Neural cell (in vitro differentiated cells): ENCODE data around the gene PLD1. TPM values are rescaled to one million over a fixed set of nuclear protein-coding genes. Genes with fewer than 3 reads are reported as not detected.

Source experiments
- H2AFZ ChIP-seq: fragments of 200-600, 300-800 bp; sonication (generic), shearing (Covaris generic); 2 replicates; pipeline ENCODE4 v1.6.0; 2014; ENCODE audit warnings: low read depth, mild to moderate bottlenecking, antibody characterized with exemption, low read length, moderate library complexity
- H3F3A ChIP-seq: fragments of 200-600 bp; shearing (Covaris generic); 2 replicates; pipeline ENCODE4 v1.6.1; 2016; ENCODE audit warnings: mild to moderate bottlenecking, moderate library complexity, mixed read lengths, antibody characterized with exemption, low read length; ENCODE audit not compliant: insufficient read depth, poor library complexity, severe bottlenecking
- H3K27ac ChIP-seq: fragments of 200-600, 300-800 bp; sonication (generic), shearing (Covaris generic); 2 replicates; pipeline ENCODE4 v1.5.1; 2014; ENCODE audit warnings: mild to moderate bottlenecking, low read length, moderate library complexity
- H3K27me3 ChIP-seq: fragments of 300-800, 200-600 bp; sonication (generic), shearing (Covaris generic); 2 replicates; pipeline ENCODE4 v1.6.0; 2014; ENCODE audit warnings: mild to moderate bottlenecking, low read depth, low read length, moderate library complexity; ENCODE audit not compliant: insufficient read depth
- H3K36me3 ChIP-seq: fragments of 300-800, 200-600 bp; sonication (generic), shearing (Covaris generic); 2 replicates; pipeline ENCODE4 v1.5.1; 2014; ENCODE audit warnings: mild to moderate bottlenecking, antibody characterized with exemption, low read length, moderate library complexity; ENCODE audit not compliant: insufficient read depth
- H3K4me2 ChIP-seq: fragments of 300-800, 200-600 bp; sonication (generic), shearing (Covaris generic); 2 replicates; pipeline ENCODE4 v1.6.0; 2014; ENCODE audit warnings: mild to moderate bottlenecking, low read length
- H3K4me3 ChIP-seq: fragments of 300-800, 200-600 bp; sonication (generic), shearing (Covaris generic); 2 replicates; pipeline ENCODE4 v1.5.1; 2014; ENCODE audit warnings: mild to moderate bottlenecking, low read length, moderate library complexity
- H3K79me2 ChIP-seq: fragments of 200-600 bp; shearing (Covaris generic); replicated peaks from 2 replicates; pipeline ENCODE4 v1.6.0; 2014; ENCODE audit warnings: mild to moderate bottlenecking, low read length, moderate library complexity; ENCODE audit not compliant: insufficient read depth
- H3K9ac ChIP-seq: fragments of 300-800, 200-600 bp; sonication (generic), shearing (Covaris generic); 2 replicates; pipeline ENCODE4 v1.6.1; 2016; ENCODE audit warnings: mild to moderate bottlenecking, low read length, mixed read lengths
- H3K9me2 ChIP-seq: fragments of 200-600 bp; shearing (Covaris generic); 2 replicates; pipeline ENCODE4 v1.6.1; 2016; ENCODE audit warnings: mild to moderate bottlenecking, low read length, mixed read lengths; ENCODE audit not compliant: insufficient read depth
- H3K9me3 ChIP-seq: fragments of 200-600, 300-800 bp; sonication (generic), shearing (Covaris generic); 2 replicates; pipeline ENCODE4 v1.6.1; 2016; ENCODE audit warnings: mild to moderate bottlenecking, mixed run types, low read length, moderate library complexity, mixed read lengths
- H4K20me1 ChIP-seq: fragments of 200-600 bp; shearing (Covaris generic); 2 replicates; pipeline ENCODE4 v1.6.1; 2016; ENCODE audit warnings: mild to moderate bottlenecking, mixed run types; ENCODE audit not compliant: insufficient read depth
- EP300 ChIP-seq: fragments of 450-650 bp; conservative IDR thresholded peaks from 2 replicates; pipeline ENCODE4 v1.6.1; 2014; ENCODE audit warnings: antibody characterized with exemption, mild to moderate bottlenecking, moderate library complexity; ENCODE audit not compliant: poor library complexity, severe bottlenecking
- EZH2 ChIP-seq: fragments of 200-600, 300-800 bp; shearing (Covaris generic), sonication (generic); IDR thresholded peaks from 2 replicates; pipeline ENCODE4 v1.6.1; 2014; ENCODE audit warnings: antibody characterized with exemption, low read length, borderline replicate concordance, mild to moderate bottlenecking; ENCODE audit not compliant: insufficient read depth, poor library complexity, severe bottlenecking
- MXI1 ChIP-seq: fragments of 450-650 bp; conservative IDR thresholded peaks from 2 replicates; pipeline ENCODE4 v1.6.1; 2014; ENCODE audit warnings: antibody characterized with exemption, mild to moderate bottlenecking; ENCODE audit not compliant: poor library complexity, severe bottlenecking
- POLR2AphosphoS5 ChIP-seq: IDR thresholded peaks from 2 replicates; pipeline ENCODE4 v1.6.1; 2012
- RAD21 ChIP-seq: fragments of 450-650 bp; conservative IDR thresholded peaks from 2 replicates; pipeline ENCODE4 v1.6.1; 2014; ENCODE audit warnings: antibody characterized with exemption, mild to moderate bottlenecking, moderate library complexity
- SMC3 ChIP-seq: fragments of 450-650 bp; conservative IDR thresholded peaks from 2 replicates; pipeline ENCODE4 v1.6.1; 2014; ENCODE audit warnings: antibody characterized with exemption, mild to moderate bottlenecking, moderate library complexity; ENCODE audit not compliant: poor library complexity
- TAF1 ChIP-seq: IDR thresholded peaks from 2 replicates; pipeline ENCODE4 v1.6.1; 2012; ENCODE audit warnings: low read depth
- polyA plus RNA-seq: library from polyadenylated mRNA; depleted of rRNA; stranded (reverse); fragments of >200 nt; gene quantifications from 2 replicates; pipeline ENCODE4 v1.2.3, GENCODE V29; 2014
- TF ChIP-seq, protein P1 (sequence below): IDR thresholded peaks from 2 replicates; pipeline ENCODE4 v1.6.1; 2012; ENCODE audit warnings: borderline replicate concordance
- TF ChIP-seq, protein P2 (sequence below): fragments of 450-650 bp; IDR thresholded peaks from 2 replicates; pipeline ENCODE4 v1.5.1; 2014; ENCODE audit warnings: antibody characterized with exemption, mild to moderate bottlenecking, moderate library complexity; ENCODE audit not compliant: poor library complexity, severe bottlenecking

Gene PLD1
- polyA plus RNA-seq, 1 donor from 2014 or later = 0.06 TPM

DNA sequence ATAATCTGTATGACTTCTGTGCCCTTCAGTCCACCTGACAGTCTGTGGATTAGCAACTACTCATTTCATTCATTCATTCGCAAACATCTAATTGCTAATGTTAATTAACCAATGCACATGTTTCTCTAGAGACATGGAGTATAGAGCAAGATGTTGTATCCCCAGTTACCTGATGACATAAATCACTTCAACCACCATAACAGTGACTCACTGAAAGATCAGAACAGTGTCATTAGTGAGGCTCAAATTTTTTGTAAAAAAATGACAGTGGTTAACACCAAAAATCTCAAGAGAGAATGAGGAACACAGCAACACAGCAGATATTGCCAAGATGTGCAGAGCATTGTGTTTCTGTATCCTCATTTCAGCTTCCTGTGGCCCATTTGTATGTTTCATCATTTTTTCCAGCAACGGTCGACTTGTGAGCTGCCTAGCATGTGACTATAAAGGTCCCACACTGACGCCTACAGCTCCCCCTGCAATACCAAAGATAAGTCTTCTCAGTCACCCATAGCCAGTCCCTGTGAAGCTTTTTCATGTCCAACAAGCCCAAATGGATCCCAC is 3.7 kb upstream of the PLD1 start:
- Histone ChIP-seq H3K4me3 (no peak overlapping the region), H3K9ac (no peak overlapping the region), H3K4me2 (no peak overlapping the region), H3K36me3 (no peaks in the 10 kb centered on the region), H3K27me3 (peaks cover 24% of the 10 kb centered on the region), H4K20me1 (no peaks in the 10 kb centered on the region), H2AFZ (no peak overlapping the region), H3K9me2 (no peaks in the 10 kb centered on the region), H3K27ac (no peak overlapping the region), H3K9me3 (no peaks in the 10 kb centered on the region), H3F3A (no peaks in the 10 kb centered on the region), H3K79me2 (no peaks in the 10 kb centered on the region)
- no peak for TF ChIP-seq RAD21
- TF ChIP-seq EP300 = no peak
- TF ChIP-seq SMC3 = no peak
- TF ChIP-seq EZH2 = no peak
- TF ChIP-seq TAF1 = no peak
- TF ChIP-seq, protein P1, sequence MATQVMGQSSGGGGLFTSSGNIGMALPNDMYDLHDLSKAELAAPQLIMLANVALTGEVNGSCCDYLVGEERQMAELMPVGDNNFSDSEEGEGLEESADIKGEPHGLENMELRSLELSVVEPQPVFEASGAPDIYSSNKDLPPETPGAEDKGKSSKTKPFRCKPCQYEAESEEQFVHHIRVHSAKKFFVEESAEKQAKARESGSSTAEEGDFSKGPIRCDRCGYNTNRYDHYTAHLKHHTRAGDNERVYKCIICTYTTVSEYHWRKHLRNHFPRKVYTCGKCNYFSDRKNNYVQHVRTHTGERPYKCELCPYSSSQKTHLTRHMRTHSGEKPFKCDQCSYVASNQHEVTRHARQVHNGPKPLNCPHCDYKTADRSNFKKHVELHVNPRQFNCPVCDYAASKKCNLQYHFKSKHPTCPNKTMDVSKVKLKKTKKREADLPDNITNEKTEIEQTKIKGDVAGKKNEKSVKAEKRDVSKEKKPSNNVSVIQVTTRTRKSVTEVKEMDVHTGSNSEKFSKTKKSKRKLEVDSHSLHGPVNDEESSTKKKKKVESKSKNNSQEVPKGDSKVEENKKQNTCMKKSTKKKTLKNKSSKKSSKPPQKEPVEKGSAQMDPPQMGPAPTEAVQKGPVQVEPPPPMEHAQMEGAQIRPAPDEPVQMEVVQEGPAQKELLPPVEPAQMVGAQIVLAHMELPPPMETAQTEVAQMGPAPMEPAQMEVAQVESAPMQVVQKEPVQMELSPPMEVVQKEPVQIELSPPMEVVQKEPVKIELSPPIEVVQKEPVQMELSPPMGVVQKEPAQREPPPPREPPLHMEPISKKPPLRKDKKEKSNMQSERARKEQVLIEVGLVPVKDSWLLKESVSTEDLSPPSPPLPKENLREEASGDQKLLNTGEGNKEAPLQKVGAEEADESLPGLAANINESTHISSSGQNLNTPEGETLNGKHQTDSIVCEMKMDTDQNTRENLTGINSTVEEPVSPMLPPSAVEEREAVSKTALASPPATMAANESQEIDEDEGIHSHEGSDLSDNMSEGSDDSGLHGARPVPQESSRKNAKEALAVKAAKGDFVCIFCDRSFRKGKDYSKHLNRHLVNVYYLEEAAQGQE = no peak
- TF ChIP-seq, protein P2, sequence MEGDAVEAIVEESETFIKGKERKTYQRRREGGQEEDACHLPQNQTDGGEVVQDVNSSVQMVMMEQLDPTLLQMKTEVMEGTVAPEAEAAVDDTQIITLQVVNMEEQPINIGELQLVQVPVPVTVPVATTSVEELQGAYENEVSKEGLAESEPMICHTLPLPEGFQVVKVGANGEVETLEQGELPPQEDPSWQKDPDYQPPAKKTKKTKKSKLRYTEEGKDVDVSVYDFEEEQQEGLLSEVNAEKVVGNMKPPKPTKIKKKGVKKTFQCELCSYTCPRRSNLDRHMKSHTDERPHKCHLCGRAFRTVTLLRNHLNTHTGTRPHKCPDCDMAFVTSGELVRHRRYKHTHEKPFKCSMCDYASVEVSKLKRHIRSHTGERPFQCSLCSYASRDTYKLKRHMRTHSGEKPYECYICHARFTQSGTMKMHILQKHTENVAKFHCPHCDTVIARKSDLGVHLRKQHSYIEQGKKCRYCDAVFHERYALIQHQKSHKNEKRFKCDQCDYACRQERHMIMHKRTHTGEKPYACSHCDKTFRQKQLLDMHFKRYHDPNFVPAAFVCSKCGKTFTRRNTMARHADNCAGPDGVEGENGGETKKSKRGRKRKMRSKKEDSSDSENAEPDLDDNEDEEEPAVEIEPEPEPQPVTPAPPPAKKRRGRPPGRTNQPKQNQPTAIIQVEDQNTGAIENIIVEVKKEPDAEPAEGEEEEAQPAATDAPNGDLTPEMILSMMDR = no peak
- no peak for TF ChIP-seq POLR2AphosphoS5
- no peak for TF ChIP-seq MXI1

DNA sequence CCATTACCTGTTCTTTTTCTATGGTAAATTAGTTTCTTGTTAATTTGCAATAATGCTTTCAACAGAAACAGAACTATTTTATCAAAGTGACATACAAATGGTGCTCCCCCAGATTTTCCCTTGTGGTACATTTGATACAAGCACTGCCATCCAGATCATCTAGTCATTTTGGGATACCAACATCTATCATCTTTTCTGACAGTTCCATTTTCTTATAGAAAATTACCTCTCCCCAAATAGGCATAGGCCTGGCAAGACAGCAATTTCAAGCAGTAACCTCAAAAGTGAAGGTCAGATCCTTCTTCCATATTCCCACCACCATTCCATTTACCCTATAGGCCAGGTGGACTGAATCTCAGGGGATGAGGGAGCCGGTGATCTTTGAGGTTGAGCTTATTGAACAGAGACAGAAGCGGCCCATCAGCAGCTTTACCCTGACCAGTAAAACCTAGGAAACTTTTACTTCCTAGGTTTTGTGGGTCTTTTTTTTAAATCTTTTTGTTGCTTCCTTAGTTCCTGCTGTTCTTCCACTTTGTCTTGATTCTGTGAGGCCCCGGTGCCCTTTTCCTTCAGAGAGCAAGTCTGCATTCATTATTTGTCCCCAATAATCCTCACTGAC is 3.1 kb upstream of the PLD1 start:
- no peaks in the 10 kb centered on the region for H3K9me2 ChIP-seq
- no peak overlapping the region for H3K27ac ChIP-seq
- no peak overlapping the region for H3K4me2 ChIP-seq
- no peak for TF ChIP-seq EP300
- TF ChIP-seq, protein P2 = no peak
- no peak for TF ChIP-seq SMC3
- TF ChIP-seq TAF1 = no peak
- TF ChIP-seq MXI1 = no peak
- no peak for TF ChIP-seq EZH2
- TF ChIP-seq, protein P1 = no peak
- TF ChIP-seq POLR2AphosphoS5 = no peak
- no peak for TF ChIP-seq RAD21
- peaks cover 25% of the 10 kb centered on the region for H3K27me3 ChIP-seq
- no peak overlapping the region for H3K9ac ChIP-seq
- H3K4me3 ChIP-seq = no peak overlapping the region
- H2AFZ ChIP-seq = no peak overlapping the region
- no peaks in the 10 kb centered on the region for H3K36me3 ChIP-seq
- no peaks in the 10 kb centered on the region for H4K20me1 ChIP-seq
- no peaks in the 10 kb centered on the region for H3K9me3 ChIP-seq
- no peaks in the 10 kb centered on the region for H3K79me2 ChIP-seq
- H3F3A ChIP-seq = no peaks in the 10 kb centered on the region
